ENCODE results near the gene MTCL1.

MTCL1 gene

GRCh38 chr18:8810157-8810556 lies 104.8 kb downstream of the MTCL1 start:
- DNase-seq (ENCODE audit: low read depth in 2 of 2): no peak

- peak in 1 of 2 donors; percentile 4 for DNase-seq (ENCODE audit: low read depth in 2 of 2)
These were observed 105.8 kb downstream of the MTCL1 start for GRCh38 chr18:8811115-8811514.

- DNase-seq (ENCODE audit: low read depth in 2 of 2): no peak
These were observed 107.3 kb downstream of the MTCL1 start for GRCh38 chr18:8812631-8813030.

GRCh38 chr18:8813611-8814010 lies 108.3 kb downstream of the MTCL1 start:
- no peak for DNase-seq (ENCODE audit: low read depth in 2 of 2)

- DNase-seq (ENCODE audit: low read depth in 2 of 2): no peak
These were observed 108.8 kb downstream of the MTCL1 start for GRCh38 chr18:8814206-8814605.

GRCh38 chr18:8816220-8816619 lies 110.9 kb downstream of the MTCL1 start:
- no peak for DNase-seq (ENCODE audit: low read depth in 2 of 2)

GRCh38 chr18:8816816-8817215 lies 111.5 kb downstream of the MTCL1 start:
- no peak for DNase-seq (ENCODE audit: low read depth in 2 of 2)

- no peak for DNase-seq (ENCODE audit: low read depth in 2 of 2)
These were observed 113.6 kb downstream of the MTCL1 start for GRCh38 chr18:8818982-8819381.

GRCh38 chr18:8820396-8821082 lies 115.2 kb downstream of the MTCL1 start:
- no peak for DNase-seq (ENCODE audit: low read depth in 2 of 2)

- DNase-seq (ENCODE audit: low read depth in 2 of 2): no peak
These were observed 115.7 kb downstream of the MTCL1 start for GRCh38 chr18:8821083-8821465.

GRCh38 chr18:8821531-8821930 lies 116.2 kb downstream of the MTCL1 start:
- no peak for DNase-seq (ENCODE audit: low read depth in 2 of 2)

GRCh38 chr18:8822643-8823042 lies 117.3 kb downstream of the MTCL1 start:
- no peak for DNase-seq (ENCODE audit: low read depth in 2 of 2)

- DNase-seq (ENCODE audit: low read depth in 2 of 2): no peak
These were observed 118.2 kb downstream of the MTCL1 start for GRCh38 chr18:8823530-8823929.

- no peak for DNase-seq (ENCODE audit: low read depth in 2 of 2)
These were observed 119.5 kb downstream of the MTCL1 start for GRCh38 chr18:8824846-8825245.

GRCh38 chr18:8825273-8825672 lies 119.9 kb downstream of the MTCL1 start:
- DNase-seq (ENCODE audit: low read depth in 2 of 2): no peak

GRCh38 chr18:8825729-8826375 lies 120.5 kb downstream of the MTCL1 start:
- DNase-seq (ENCODE audit: low read depth in 2 of 2): no peak

- no peak for DNase-seq (ENCODE audit: low read depth in 2 of 2)
These were observed 121.2 kb downstream of the MTCL1 start for GRCh38 chr18:8826514-8826913.

- no peak for DNase-seq (ENCODE audit: low read depth in 2 of 2)
These were observed 121.6 kb downstream of the MTCL1 start for GRCh38 chr18:8826971-8827370.

- DNase-seq (ENCODE audit: low read depth in 2 of 2): no peak
These were observed 122.9 kb downstream of the MTCL1 start for GRCh38 chr18:8828300-8828699.

GRCh38 chr18:8828798-8829197 lies 123.4 kb downstream of the MTCL1 start:
- no peak for DNase-seq (ENCODE audit: low read depth in 2 of 2)

GRCh38 chr18:8830067-8831060 lies 125.0 kb downstream of the MTCL1 start:
- DNase-seq (ENCODE audit: low read depth in 2 of 2): no peak

- DNase-seq (ENCODE audit: low read depth in 2 of 2): no peak
These were observed 125.8 kb downstream of the MTCL1 start for GRCh38 chr18:8831112-8831511.
